DMS153 treated with DMSO at 0.1 percent for 48 hours (cell line): Measurements from ENCODE around the gene RTP1.
"Not testable (repeated sequence)": the region's sequence is repeated elsewhere in the genome, so short reads cannot be mapped to it uniquely, and the experiment has no call there.

Experiments used
- DNase-seq: peaks from one replicate; lab custom pipeline; 2025; ENCODE audit not compliant: unreplicated experiment; lab: John Stamatoyannopoulos, UW

RTP1 gene

GRCh38 chr3:187237741-187238140 lies 40.5 kb downstream of the RTP1 start:
- no peak for DNase-seq

DNA sequence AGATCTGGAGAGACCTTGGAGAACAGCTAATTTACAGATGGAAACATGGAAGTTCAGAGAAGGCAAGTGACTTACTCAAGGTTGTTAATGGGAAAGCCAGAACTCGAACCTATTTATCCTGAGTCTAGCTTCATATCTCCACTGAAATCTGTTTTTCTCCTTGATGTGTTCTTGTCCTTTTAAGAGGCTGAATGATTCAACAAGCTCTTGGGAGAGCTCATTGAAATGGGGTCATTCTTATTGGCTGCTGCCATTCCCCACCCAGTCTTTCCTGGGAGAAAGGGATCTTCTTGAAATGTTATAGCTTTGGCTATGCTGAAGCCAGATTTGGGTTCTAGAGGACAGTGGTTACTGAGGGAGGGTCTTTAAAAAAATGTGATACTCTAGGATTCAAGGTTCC lies 41.0 kb downstream of the RTP1 start:
- no peak for DNase-seq

GRCh38 chr3:187238835-187239234 lies 41.5 kb downstream of the RTP1 start:
- DNase-seq: not testable (repeated sequence)

- no peak for DNase-seq
Observed at GRCh38 chr3:187242435-187242834, 45.1 kb downstream of the RTP1 start.

DNA sequence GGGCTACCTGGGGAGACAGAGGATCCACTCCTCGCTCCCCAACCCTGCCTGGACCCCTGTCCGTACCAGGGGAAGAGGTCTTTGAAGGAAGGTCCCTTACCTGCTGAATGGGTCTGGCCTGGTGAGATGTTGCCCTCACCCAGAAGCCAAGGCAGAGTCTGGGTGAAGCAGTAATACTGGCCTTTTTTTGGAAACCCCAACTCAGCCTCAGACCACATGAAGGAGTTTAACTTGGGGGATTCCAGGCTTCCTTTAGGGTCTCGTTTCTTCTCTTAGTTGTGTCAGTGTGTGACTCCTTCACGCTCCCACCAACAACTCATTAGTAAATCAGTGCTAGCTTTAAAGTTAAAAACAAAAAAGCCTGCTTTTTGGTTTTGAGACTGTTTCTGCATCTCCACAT lies 45.6 kb downstream of the RTP1 start:
- DNase-seq: no peak

GRCh38 chr3:187243933-187244524 lies 46.7 kb downstream of the RTP1 start:
- DNase-seq: no peak

GRCh38 chr3:187247398-187247797 lies 50.1 kb downstream of the RTP1 start:
- no peak for DNase-seq
